GM18858 (cell line): ENCODE data around the gene FAAP20.

ENCODE experiments used
- ATAC-seq: cut with Tn5 transposase; IDR thresholded peaks from one replicate; pipeline ENCODE4 v1.9.1; 2021; ENCODE audit not compliant: unreplicated experiment

The FAAP20 gene

GRCh38 chr1:2194319-2194897, at the start of gene FAAP20:
TSS of gene FAAP20 (minus strand) at chr1:2194772. CDS start at chr1:2194749, 23 bp downstream.
- peak; percentile 22 for ATAC-seq

- ATAC-seq, result no peak
Measured at GRCh38 chr1:2242814-2243725, 48.5 kb upstream of the FAAP20 start.

GRCh38 chr1:2241820-2242219, 47.2 kb upstream of the FAAP20 start:
- no peak for ATAC-seq

DNA sequence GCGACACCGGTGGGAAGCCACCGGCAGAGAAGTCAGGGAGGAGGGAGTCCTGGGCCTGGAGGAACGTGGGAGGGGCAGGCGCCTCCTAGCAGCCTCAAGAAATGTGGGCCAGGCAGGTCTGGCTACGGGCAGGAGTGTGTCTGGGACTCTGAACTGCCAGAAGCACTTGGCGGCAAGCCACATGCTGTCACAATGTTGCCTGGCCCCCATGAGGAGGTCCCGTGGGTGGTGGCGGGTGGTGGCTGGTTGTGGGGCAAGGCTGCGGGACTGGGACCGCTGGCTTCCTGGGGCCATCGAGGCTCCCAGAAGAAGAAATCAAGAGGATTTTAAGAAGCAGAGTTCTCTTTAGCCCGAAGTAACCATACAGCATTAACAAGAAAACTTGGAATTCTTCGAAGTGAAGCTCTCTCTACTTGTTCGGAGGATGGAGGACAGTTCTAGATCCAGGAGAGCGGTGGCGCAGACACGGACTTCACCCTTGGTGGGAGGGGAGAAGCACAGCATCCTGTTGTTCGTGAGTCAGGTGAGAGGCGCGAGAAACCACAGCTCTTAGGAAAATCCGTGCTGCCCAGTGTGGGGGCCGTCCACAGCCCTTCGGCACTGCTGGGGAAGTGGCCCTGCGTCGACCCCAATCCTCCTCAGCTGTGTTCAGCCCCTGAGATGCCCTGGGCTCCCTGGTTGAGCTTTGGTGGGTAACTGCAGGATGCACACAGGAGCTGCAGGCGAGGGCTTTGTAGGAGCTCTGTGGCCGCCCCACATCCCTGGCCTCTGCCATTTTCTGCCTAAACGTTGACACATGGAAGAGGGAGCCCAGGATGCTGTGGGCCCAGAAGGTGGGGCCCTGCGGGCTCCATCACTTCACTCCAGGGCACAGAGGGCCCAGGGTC, 45.9 kb upstream of the FAAP20 start:
- no peak for ATAC-seq

GRCh38 chr1:2239384-2239985, 44.9 kb upstream of the FAAP20 start:
- no peak for ATAC-seq

DNA sequence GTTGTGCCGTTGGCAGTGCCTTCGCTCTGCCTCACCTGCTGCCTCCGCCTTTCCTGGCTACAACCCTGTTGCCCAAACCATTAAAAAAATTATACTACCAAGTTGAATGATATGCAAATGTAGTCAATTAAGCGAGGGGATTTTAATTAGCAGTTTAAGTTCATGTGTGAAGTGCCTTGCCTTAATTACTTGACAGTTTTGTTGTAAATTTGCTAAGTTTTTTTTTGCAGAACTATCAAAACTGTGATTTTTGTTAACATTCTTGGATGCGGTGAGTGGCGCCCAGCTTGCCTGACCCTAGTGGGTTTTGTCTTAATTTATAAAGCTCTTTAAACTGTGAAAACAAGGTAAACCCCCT, 44.4 kb upstream of the FAAP20 start:
- no peak for ATAC-seq

DNA sequence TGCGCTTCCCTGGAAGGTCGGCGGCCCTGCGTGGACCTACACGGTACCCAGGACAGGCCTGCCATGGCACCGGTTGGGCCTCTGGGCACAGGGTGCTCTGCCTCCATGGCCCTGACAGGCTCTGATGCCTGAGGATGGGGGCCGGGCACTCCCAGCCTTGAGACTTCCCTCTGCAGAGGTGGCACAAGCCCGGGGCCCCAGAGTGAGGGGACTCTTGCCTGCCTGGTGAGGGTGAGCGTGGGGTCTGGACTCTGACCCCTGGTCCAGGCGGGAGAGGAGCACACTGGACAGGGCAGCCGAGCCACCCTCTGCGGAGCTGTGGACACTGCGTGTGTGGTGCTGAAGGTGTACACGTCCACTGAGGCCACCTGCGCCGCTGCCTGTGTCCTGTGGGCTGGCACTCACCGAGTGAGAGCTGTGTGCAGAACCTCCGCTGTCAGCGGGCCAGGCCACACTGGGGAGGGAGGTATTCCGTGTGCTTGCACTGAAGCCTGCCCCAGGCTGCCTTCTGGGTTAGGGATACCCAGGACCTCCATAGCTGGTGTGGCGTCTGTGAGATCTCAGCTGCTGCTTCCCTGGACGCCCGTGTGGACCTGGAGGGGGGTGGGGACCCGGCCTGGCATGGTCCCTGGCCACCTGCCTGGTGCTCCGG, 43.9 kb upstream of the FAAP20 start:
- ATAC-seq, result no peak

DNA sequence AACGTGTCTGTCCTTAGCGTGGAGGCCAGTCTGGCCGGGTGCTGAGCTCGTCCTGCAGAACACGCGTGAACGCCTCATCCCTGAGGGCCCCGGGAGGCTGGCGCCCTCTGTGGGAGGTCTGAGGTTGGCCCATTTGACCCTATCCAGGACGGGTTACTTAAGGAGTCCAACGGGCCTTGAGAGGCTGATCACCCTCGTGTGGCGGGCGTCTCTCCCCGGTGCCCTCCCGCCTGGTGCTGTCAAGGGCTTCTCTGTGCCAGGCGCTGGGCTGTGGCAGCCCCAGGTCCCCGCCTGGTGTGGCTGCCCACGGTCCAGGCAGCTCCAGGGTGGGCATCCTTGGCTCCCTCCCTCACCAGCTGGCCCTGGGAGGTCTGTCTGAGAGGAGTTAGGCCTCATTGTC, 43.2 kb upstream of the FAAP20 start:
- ATAC-seq, result no peak

DNA sequence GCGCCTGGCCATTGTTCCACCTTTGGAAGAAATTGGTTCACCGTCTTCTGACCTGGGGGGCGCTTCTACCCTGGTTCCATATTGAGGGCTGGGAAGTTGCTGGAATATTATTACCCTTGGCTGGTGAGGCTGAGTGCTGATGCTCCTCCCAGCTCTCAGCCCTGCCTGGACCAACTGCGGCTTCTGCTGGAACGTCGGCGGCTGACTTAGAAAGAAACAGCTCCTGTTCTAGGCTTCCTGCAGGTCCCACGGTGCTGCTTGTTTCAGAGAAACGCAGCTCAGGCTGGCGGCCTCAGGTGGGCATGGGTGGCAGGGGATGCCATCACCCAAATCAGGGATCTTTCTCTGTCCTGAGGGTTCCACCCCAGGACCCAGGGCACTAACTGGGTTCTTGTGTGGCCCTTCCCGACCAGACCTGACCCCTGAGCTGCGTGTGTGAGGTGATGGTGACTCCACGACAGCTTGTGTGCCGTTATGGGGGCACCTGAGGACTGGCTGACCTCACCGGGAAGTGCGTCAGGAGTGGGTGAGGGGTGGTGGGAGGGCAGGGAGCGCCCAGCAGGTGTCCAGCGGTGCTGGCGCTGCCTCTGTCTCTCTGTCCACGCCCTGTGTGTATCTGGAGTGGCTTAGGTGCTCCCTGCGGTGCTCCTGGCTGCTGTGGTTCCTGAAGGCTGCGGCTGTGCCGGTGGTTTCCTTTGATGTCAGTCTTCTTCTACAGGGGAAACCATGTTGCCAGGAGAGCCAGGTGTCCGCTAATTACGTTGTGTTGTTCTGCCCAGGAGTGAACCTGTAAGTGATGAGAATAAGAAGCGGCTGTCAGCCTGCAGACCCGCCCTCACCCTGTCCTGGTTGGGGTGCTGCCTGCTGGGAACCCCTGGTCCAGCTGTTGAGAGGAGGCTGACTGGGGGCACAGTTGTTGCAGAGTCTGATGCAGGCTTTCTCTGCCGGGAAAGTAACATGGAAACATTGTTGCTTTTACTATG, 42.4 kb upstream of the FAAP20 start:
- ATAC-seq, result no peak

DNA sequence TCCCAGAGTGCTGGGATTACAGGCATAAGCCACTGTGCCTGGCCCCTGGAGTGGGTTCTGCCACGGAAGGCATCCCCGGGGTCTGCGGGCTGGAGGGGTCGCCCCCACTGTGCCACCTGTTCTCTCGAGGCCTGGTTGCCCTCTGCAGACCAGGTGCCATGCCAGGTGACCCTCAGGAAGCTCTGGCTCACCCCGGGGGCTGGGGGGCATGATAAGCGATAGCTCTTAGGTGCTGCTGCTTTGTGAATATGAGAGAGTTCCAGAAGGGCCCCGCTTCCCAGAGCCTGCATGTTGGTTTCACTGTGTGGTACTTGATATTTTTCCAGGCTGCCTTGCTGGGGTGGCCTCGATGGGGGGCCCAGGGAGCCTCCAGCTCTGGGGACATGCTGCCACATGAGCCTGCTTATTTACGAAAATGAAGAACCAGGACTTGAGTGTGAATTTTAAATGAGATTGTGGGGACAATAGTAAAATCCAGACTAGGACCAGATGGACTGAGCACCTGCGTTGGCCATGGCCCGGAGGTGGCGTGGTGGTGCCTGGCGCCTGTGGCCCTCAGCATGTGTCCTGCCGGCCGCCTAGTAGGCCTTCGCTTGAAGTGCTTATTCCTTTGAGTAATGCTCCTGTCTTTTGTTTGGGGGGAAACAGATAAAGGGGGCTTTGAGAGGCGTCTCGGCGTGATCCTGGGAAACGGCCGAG, 40.9 kb upstream of the FAAP20 start:
- no peak for ATAC-seq

- no peak for ATAC-seq
Measured at GRCh38 chr1:2234762-2235113, 40.2 kb upstream of the FAAP20 start.

DNA sequence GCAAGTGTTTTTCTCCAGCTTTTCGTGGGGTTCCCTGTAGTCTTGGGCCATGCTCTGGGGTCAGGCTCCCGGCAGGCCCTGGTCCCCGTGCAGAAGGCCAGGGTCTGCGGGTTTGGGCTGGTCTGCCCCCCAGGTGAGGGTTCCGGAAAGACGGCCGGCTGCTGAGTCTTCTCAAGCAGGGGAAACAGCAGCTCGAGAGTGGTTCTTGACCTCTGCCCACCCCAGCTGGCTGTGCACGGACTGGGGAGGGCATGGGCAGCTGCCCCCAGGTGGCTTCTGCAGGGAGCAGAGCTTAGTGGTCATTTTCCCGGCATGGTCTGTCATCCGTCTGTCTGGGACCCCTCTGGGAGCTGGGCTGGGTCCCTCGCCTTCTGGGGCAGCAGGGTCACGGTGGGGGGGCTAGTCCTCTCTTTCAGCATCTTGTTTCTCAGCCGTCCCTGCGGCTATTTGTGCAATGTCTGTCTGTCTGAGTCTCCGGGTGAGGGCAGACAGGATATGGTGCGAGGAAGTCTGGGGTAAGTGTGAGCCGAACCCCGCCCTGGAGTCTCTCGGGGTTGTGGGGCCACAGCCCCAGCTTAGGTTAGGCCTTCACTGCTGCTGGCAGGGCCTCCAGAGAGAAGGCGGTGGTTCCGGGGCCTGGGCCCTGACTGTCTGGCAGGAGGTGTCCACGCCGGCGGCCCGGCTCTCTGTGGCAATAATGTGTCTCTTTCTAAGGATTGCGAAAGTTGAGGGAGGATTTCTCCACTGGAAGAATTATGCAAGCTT, 39.6 kb upstream of the FAAP20 start:
- no peak for ATAC-seq

- ATAC-seq, result no peak
Measured at GRCh38 chr1:2233468-2233867, 38.9 kb upstream of the FAAP20 start.

GRCh38 chr1:2232916-2233438, 38.4 kb upstream of the FAAP20 start:
- ATAC-seq, result no peak

DNA sequence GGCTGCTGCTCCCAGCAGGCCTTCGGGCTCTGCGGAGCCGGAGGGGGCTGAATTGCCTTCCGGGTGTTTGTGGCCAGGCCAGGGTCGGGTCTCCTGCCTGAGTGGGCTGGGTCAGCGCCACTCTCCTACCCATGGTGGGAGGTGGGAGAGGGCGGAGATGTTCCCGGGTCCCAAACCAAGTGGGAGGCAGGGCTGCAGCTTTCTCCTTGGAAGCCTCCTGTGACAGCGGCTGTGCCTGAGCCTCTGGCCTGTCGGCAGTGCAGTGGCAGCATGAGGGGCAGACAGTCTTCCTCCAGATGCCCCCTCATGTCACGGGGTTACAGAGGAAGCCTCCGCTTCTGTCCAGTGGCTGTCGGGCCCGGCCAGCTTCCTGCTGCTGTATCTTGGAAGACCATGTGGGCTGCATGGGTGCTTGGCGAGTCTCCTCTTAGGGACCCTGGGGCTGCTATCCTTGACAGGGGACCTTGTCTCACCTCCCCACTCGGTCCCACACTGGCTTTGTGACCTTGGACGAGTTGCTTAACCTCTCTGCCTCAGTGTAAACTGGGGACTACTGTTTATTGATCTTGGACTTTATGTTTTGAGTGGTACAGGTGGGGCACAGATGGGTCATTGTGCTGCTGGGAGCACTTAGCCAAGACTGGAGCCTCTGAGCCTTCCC, 37.8 kb upstream of the FAAP20 start:
- ATAC-seq, result no peak

GRCh38 chr1:2231532-2232254, 37.1 kb upstream of the FAAP20 start:
- ATAC-seq, result no peak
